Measurements from ENCODE around the gene DMPK. TPM values are rescaled to one million over a fixed set of nuclear protein-coding genes. Genes with fewer than 3 reads are reported as not detected.

DMPK gene
- total RNA-seq, 2 experiments from 2014 or later = 14.9 to 34.7 TPM

- intact Hi-C loops (cut with micrococcal nuclease; ENCODE audit: unreplicated experiment) = no loop called here
- DNase-seq (ENCODE audit: low spot score) = peak; percentile 64
- Histone ChIP-seq H3K9me3 (ENCODE audit: low read length) (no peaks in the 10 kb centered on the region), H3K4me1 (ENCODE audit: insufficient read depth, low read length, poor library complexity, severe bottlenecking) (peaks cover 32% of the 10 kb centered on the region), H3K4me2 (ENCODE audit: low read length) (peak overlapping the region; percentile 100), H3K9me2 (ENCODE audit: insufficient read depth, low read length) (no peaks in the 10 kb centered on the region), H4K20me1 (ENCODE audit: insufficient read depth, low read length) (no peaks in the 10 kb centered on the region), H2AFZ (ENCODE audit: low read length) (peak overlapping the region; percentile 87), H3K79me2 (ENCODE audit: insufficient read depth, low read depth, low read length) (no peaks in the 10 kb centered on the region), H3K36me3 (ENCODE audit: insufficient read depth, low read length) (no peaks in the 10 kb centered on the region), H3K27ac (ENCODE audit: low read depth, low read length, poor library complexity, severe bottlenecking) (peak overlapping the region; percentile 61), H3K4me3 (ENCODE audit: low read depth, low read length, poor library complexity, severe bottlenecking) (peak overlapping the region; percentile 93)
- no TSS peak for BruUV-seq (replicated peaks)
- ChIA-PET POLR2A (interaction anchor here (0.5 to 1.1 kb wide), 3 partner anchors 33 to 127 kb away, joined by 3 to 4 read pairs (median 3); no protein-coding TSS in a partner anchor), CTCF (ENCODE audit: unreplicated experiment) (interaction anchor here (1.3 kb wide), 1 partner anchor 31 kb away, joined by 5 read pairs; no protein-coding TSS in a partner anchor)
- TF ChIP-seq, protein P1, sequence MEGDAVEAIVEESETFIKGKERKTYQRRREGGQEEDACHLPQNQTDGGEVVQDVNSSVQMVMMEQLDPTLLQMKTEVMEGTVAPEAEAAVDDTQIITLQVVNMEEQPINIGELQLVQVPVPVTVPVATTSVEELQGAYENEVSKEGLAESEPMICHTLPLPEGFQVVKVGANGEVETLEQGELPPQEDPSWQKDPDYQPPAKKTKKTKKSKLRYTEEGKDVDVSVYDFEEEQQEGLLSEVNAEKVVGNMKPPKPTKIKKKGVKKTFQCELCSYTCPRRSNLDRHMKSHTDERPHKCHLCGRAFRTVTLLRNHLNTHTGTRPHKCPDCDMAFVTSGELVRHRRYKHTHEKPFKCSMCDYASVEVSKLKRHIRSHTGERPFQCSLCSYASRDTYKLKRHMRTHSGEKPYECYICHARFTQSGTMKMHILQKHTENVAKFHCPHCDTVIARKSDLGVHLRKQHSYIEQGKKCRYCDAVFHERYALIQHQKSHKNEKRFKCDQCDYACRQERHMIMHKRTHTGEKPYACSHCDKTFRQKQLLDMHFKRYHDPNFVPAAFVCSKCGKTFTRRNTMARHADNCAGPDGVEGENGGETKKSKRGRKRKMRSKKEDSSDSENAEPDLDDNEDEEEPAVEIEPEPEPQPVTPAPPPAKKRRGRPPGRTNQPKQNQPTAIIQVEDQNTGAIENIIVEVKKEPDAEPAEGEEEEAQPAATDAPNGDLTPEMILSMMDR (conservative IDR thresholded peaks at IDR 0.05; ENCODE audit: low read length) = no peak
- TF ChIP-seq EZH2phosphoT487 (IDR thresholded peaks at IDR 0.05; ENCODE audit: borderline replicate concordance, low read depth, low read length) = no peak
Observed at GRCh38 chr19:45768655-45768983, 13.7 kb downstream of the DMPK start.

DNA sequence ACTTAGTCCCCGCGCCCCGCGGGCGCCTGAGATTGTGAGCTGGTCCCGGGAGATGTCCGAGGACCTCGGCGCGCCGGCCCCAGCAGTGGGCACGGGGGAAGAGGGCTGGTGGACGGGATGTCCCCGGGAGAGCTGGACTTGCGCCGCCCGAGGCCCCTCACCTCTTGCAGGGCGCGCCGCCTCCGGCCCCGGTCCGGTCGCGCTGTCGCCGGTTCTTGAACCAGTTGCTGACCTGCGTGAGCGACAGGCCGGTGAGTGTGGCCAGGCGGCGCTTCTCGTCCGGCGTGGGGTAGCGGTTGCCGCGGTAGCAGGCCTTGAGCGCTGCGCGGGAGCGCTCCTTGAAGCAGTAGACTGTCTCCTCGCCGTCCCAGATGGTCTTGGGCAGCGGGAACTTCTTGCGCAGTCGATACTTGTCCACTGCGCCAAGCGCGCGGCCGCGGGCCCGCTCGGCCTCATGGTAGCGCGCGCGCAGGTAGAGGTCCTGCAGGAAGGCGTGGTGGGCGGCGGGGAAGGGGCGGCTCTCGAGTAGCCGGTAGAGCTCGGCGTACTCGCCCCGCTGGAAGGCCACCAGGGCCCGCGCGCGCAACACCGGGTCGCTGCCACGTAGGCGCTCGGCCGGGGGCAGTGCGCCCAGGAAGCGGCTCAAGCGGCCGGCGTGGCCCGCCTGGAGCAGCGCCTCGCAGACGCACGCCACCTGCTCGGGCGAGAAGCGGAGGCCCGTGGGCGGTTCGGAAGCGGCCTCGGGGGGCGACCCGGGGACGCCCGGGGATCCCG lies 14.2 kb downstream of the DMPK start:
- H3K27ac ChIP-seq (ENCODE audit: low read depth, low read length, poor library complexity, severe bottlenecking) = no peak overlapping the region
- TF ChIP-seq, protein P1 (conservative IDR thresholded peaks at IDR 0.05; ENCODE audit: low read length) = no peak
- no peak for TF ChIP-seq EZH2phosphoT487 (IDR thresholded peaks at IDR 0.05; ENCODE audit: borderline replicate concordance, low read depth, low read length)
- no TSS peak for BruUV-seq (replicated peaks)
- peak overlapping the region; percentile 87 for H2AFZ ChIP-seq (ENCODE audit: low read length)
- H3K36me3 ChIP-seq (ENCODE audit: insufficient read depth, low read length) = no peaks in the 10 kb centered on the region
- ChIA-PET CTCF (ENCODE audit: unreplicated experiment) (no interaction called here), POLR2A (no interaction called here)
- H3K9me2 ChIP-seq (ENCODE audit: insufficient read depth, low read length) = no peaks in the 10 kb centered on the region
- peak overlapping the region; percentile 100 for H3K4me2 ChIP-seq (ENCODE audit: low read length)
- intact Hi-C loops (cut with micrococcal nuclease; ENCODE audit: unreplicated experiment) = no loop called here
- peaks cover 26% of the 10 kb centered on the region for H3K4me1 ChIP-seq (ENCODE audit: insufficient read depth, low read length, poor library complexity, severe bottlenecking)
- H3K9me3 ChIP-seq (ENCODE audit: low read length) = no peaks in the 10 kb centered on the region
- peak overlapping the region; percentile 93 for H3K4me3 ChIP-seq (ENCODE audit: low read depth, low read length, poor library complexity, severe bottlenecking)
- no peaks in the 10 kb centered on the region for H3K79me2 ChIP-seq (ENCODE audit: insufficient read depth, low read depth, low read length)
- no peaks in the 10 kb centered on the region for H4K20me1 ChIP-seq (ENCODE audit: insufficient read depth, low read length)
- peak; percentile 21 for DNase-seq (ENCODE audit: low spot score)

- intact Hi-C loops (cut with micrococcal nuclease; ENCODE audit: unreplicated experiment) = no loop called here
- Histone ChIP-seq H2AFZ (ENCODE audit: low read length) (no peak overlapping the region), H3K4me2 (ENCODE audit: low read length) (peak overlapping the region; percentile 100; the same call in 1 of the 2 replicates), H3K36me3 (ENCODE audit: insufficient read depth, low read length) (no peaks in the 10 kb centered on the region), H4K20me1 (ENCODE audit: insufficient read depth, low read length) (no peaks in the 10 kb centered on the region), H3K27ac (ENCODE audit: low read depth, low read length, poor library complexity, severe bottlenecking) (no peak overlapping the region), H3K4me1 (ENCODE audit: insufficient read depth, low read length, poor library complexity, severe bottlenecking) (peaks cover 20% of the 10 kb centered on the region), H3K4me3 (ENCODE audit: low read depth, low read length, poor library complexity, severe bottlenecking) (no peak overlapping the region), H3K9me2 (ENCODE audit: insufficient read depth, low read length) (no peaks in the 10 kb centered on the region), H3K79me2 (ENCODE audit: insufficient read depth, low read depth, low read length) (no peaks in the 10 kb centered on the region), H3K9me3 (ENCODE audit: low read length) (no peaks in the 10 kb centered on the region)
- ChIA-PET CTCF (ENCODE audit: unreplicated experiment) (no interaction called here), POLR2A (no interaction called here)
- no peak for DNase-seq (ENCODE audit: low spot score)
- no TSS peak for BruUV-seq (replicated peaks)
- TF ChIP-seq EZH2phosphoT487 (IDR thresholded peaks at IDR 0.05; ENCODE audit: borderline replicate concordance, low read depth, low read length) = no peak
Observed at GRCh38 chr19:45767410-45767880, 14.8 kb downstream of the DMPK start.
